HepG2 (cell line): ENCODE data around the gene MYLK3. TPM values are rescaled to one million over a fixed set of nuclear protein-coding genes. Genes with fewer than 3 reads are reported as not detected.

Experiments used
- DPF2 ChIP-seq: sonication (generic); formaldehyde crosslinking; IDR thresholded peaks from 2 replicates; pipeline ENCODE4 v1.4.0; 2020; ENCODE audit warnings: mild to moderate bottlenecking, low read depth, missing genetic modification reagents, borderline replicate concordance
- KDM2A ChIP-seq: sonication (generic); formaldehyde crosslinking; IDR thresholded peaks from 2 replicates; pipeline ENCODE4 v1.4.0; 2020; ENCODE audit warnings: low read depth, missing genetic modification reagents, borderline replicate concordance
- KLF13 ChIP-seq: sonication (generic); formaldehyde crosslinking; IDR thresholded peaks from 2 replicates; pipeline ENCODE4 v1.4.0; 2020; ENCODE audit warnings: mild to moderate bottlenecking, missing genetic modification reagents
- KLF6 ChIP-seq: IDR thresholded peaks from 2 replicates; pipeline ENCODE4 v1.8.0; 2016; ENCODE audit warnings: missing biosample characterization, missing genetic modification reagents
- NR1H2 ChIP-seq: sonication (generic); formaldehyde crosslinking; IDR thresholded peaks from 2 replicates; pipeline ENCODE4 v1.8.1; 2022; ENCODE audit warnings: low read depth, missing genetic modification reagents, borderline replicate concordance
- PRMT3 ChIP-seq: sonication (generic); formaldehyde crosslinking; IDR thresholded peaks from 2 replicates; pipeline ENCODE4 v1.8.1; 2022; ENCODE audit warnings: low read depth, mild to moderate bottlenecking, moderate library complexity, missing genetic modification reagents, borderline replicate concordance
- SOX5 ChIP-seq: IDR thresholded peaks from 2 replicates; pipeline ENCODE4 v1.6.1; 2016; ENCODE audit warnings: borderline replicate concordance
- SOX6 ChIP-seq, 2 experiments: fragments of 450-650 bp in 1 of 2; sonication (generic) in 1 of 2; formaldehyde crosslinking in 1 of 2; IDR thresholded peaks; 2 replicates each; pipeline versions ENCODE4 v1.4.0 to v1.6.1; 2017 to 2020; ENCODE audit warnings: antibody characterized with exemption in 1 of 2, mild to moderate bottlenecking in 1 of 2, missing genetic modification reagents in 1 of 2
- ZNF225 ChIP-seq: sonication (generic); formaldehyde crosslinking; IDR thresholded peaks from 2 replicates; pipeline ENCODE4 v1.4.0; 2020; ENCODE audit warnings: mild to moderate bottlenecking, missing genetic modification reagents
- ZNF331 ChIP-seq: sonication (generic); formaldehyde crosslinking; IDR thresholded peaks from 2 replicates; pipeline ENCODE4 v1.4.0; 2020; ENCODE audit warnings: missing genetic modification reagents
- ZNF484 ChIP-seq: sonication (generic); formaldehyde crosslinking; IDR thresholded peaks from 2 replicates; pipeline ENCODE4 v1.5.1; 2020; ENCODE audit warnings: mild to moderate bottlenecking, low read depth, missing genetic modification reagents, borderline replicate concordance
- ZNF703 ChIP-seq: sonication (generic); formaldehyde crosslinking; IDR thresholded peaks from 2 replicates; pipeline ENCODE4 v1.5.1; 2020; ENCODE audit warnings: missing genetic modification reagents, mild to moderate bottlenecking, moderate library complexity, borderline replicate concordance
- ZNF737 ChIP-seq: sonication (generic); formaldehyde crosslinking; IDR thresholded peaks from 2 replicates; pipeline ENCODE4 v1.5.0; 2020; ENCODE audit warnings: missing genetic modification reagents, mild to moderate bottlenecking, borderline replicate concordance
- polyA plus RNA-seq, 8 experiments: library from polyadenylated mRNA; depleted of rRNA in 3 of 8; stranded (reverse) in 7 of 8; unstranded in 1 of 8; fragments of >200 nt; fragmentation: Illumina TruSeq in 4 of 8; extraction: Trizol in 4 of 8; gene quantifications; 2 replicates each; pipeline versions ENCODE4 v1.2.1 to v1.2.3, GENCODE V29; 2011 to 2016; ENCODE audit warnings: low read depth in 4 of 8, missing spikeins in 1 of 8, mixed read lengths in 1 of 8; ENCODE audit not compliant: insufficient read depth in 1 of 8
- total RNA-seq, 5 experiments: library from RNA; depleted of rRNA; stranded (reverse); fragments of >200 nt; fragmentation: Illumina TruSeq; extraction: Trizol; gene quantifications; 2 replicates each; pipeline ENCODE4 v1.2.3, GENCODE V29; 2016; ENCODE audit warnings: low read depth in 1 of 5
- TF ChIP-seq, protein P1 (sequence below): sonication (generic); formaldehyde crosslinking; IDR thresholded peaks from 2 replicates; pipeline ENCODE4 v1.4.0; 2020; ENCODE audit warnings: missing genetic modification reagents
- TF ChIP-seq, protein P2 (sequence below), 2 experiments: sonication (generic) in 1 of 2; formaldehyde crosslinking in 1 of 2; IDR thresholded peaks; 2 replicates each; pipeline versions ENCODE4 v1.4.0 to v1.6.1; 2018 to 2020; ENCODE audit warnings: missing genetic modification reagents in 2 of 2, borderline replicate concordance in 1 of 2, low read depth in 1 of 2, mild to moderate bottlenecking in 1 of 2, missing biosample characterization in 1 of 2
- TF ChIP-seq, protein P3 (sequence below): sonication (generic); formaldehyde crosslinking; conservative IDR thresholded peaks from 2 replicates; pipeline ENCODE4 v1.4.0; 2020; ENCODE audit warnings: missing genetic modification reagents

MYLK3 gene
- total and polyA plus RNA-seq, 2 of the 13 experiments (the other 11 are each of a cell fraction or from before 2014, with no cell fraction given) = 0.04 to 0.18 TPM

DNA sequence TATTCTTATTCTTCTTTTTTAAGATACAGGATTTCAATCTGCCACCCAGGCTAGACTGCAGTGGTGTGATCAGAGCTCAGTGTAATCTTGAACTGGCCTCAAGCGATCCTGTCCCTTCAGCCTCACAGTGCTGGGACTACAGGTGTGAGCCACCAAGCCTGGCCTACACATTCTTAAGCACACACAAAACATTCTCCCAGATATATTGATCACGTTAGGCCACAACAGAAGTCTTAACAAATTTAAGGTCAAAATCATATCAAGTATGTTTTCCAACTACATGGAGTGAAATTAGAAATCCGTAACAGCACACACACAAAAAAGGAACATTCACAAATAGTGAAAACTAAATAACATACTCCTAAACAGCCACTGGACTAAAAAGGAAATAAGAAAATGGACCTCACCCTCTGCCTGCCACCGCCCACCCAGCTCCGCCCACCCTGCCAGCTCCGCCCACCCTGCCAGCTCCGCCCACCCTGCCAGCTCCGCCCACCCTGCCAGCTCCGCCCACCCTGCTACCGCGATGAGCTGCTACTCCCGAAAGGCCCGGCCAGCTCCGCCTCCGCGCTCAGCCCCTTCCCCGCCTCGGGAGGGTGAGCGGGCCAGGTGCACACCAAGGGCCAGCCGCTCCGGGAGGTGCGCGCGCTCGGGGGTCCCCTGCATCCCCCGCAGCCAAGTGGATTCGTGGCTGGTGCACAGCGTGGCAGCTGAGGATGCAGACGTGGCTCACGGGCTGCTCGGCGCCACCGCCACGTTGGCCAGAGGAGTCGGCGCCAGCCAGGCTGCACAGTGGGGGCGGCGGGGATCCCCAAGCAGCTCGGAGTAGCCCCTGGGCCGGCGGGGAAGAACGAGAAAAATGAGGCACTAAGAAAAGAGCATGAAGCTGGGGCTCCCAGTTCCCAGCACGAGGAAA is 41.6 kb upstream of the MYLK3 start (continued):
- peak; percentile 90; the same call in 1 of the 2 replicates for TF ChIP-seq ZNF225
- TF ChIP-seq SOX6 (IDR thresholded peaks at IDR 0.05) = no peak
- peak; percentile 71 for TF ChIP-seq SOX6 (CRISPR knock-in tag; IDR thresholded peaks at IDR 0.05)
- TF ChIP-seq KLF6 (CRISPR knock-in tag) = peak; percentile 74; the same call in 1 of the 2 replicates
- no peak for TF ChIP-seq ZNF703 (CRISPR knock-in tag)
- no peak for TF ChIP-seq SOX5 (CRISPR knock-in tag)
- no peak for TF ChIP-seq DPF2 (CRISPR knock-in tag)
- TF ChIP-seq ZNF331 (CRISPR knock-in tag) = peak; percentile 79
- TF ChIP-seq, protein P1, sequence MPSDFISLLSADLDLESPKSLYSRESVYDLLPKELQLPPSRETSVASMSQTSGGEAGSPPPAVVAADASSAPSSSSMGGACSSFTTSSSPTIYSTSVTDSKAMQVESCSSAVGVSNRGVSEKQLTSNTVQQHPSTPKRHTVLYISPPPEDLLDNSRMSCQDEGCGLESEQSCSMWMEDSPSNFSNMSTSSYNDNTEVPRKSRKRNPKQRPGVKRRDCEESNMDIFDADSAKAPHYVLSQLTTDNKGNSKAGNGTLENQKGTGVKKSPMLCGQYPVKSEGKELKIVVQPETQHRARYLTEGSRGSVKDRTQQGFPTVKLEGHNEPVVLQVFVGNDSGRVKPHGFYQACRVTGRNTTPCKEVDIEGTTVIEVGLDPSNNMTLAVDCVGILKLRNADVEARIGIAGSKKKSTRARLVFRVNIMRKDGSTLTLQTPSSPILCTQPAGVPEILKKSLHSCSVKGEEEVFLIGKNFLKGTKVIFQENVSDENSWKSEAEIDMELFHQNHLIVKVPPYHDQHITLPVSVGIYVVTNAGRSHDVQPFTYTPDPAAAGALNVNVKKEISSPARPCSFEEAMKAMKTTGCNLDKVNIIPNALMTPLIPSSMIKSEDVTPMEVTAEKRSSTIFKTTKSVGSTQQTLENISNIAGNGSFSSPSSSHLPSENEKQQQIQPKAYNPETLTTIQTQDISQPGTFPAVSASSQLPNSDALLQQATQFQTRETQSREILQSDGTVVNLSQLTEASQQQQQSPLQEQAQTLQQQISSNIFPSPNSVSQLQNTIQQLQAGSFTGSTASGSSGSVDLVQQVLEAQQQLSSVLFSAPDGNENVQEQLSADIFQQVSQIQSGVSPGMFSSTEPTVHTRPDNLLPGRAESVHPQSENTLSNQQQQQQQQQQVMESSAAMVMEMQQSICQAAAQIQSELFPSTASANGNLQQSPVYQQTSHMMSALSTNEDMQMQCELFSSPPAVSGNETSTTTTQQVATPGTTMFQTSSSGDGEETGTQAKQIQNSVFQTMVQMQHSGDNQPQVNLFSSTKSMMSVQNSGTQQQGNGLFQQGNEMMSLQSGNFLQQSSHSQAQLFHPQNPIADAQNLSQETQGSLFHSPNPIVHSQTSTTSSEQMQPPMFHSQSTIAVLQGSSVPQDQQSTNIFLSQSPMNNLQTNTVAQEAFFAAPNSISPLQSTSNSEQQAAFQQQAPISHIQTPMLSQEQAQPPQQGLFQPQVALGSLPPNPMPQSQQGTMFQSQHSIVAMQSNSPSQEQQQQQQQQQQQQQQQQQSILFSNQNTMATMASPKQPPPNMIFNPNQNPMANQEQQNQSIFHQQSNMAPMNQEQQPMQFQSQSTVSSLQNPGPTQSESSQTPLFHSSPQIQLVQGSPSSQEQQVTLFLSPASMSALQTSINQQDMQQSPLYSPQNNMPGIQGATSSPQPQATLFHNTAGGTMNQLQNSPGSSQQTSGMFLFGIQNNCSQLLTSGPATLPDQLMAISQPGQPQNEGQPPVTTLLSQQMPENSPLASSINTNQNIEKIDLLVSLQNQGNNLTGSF = peak; percentile 81
- 0 out of 2 replicates have a peak, but pooled peaks have one; percentile 72 for TF ChIP-seq ZNF484
- TF ChIP-seq, protein P2, sequence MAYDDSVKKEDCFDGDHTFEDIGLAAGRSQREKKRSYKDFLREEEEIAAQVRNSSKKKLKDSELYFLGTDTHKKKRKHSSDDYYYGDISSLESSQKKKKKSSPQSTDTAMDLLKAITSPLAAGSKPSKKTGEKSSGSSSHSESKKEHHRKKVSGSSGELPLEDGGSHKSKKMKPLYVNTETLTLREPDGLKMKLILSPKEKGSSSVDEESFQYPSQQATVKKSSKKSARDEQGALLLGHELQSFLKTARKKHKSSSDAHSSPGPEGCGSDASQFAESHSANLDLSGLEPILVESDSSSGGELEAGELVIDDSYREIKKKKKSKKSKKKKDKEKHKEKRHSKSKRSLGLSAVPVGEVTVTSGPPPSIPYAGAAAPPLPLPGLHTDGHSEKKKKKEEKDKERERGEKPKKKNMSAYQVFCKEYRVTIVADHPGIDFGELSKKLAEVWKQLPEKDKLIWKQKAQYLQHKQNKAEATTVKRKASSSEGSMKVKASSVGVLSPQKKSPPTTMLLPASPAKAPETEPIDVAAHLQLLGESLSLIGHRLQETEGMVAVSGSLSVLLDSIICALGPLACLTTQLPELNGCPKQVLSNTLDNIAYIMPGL (CRISPR knock-in tag; IDR thresholded peaks at IDR 0.05; ENCODE audit: borderline replicate concordance in 1 of 2, low read depth in 1 of 2) = peak; percentile 56 to 80; a peak in 2 of 4 replicates
- TF ChIP-seq KDM2A (CRISPR knock-in tag) = peak; percentile 91
- no peak for TF ChIP-seq ZNF737 (CRISPR knock-in tag)
- peak; percentile 75; the same call in 1 of the 2 replicates for TF ChIP-seq PRMT3 (CRISPR knock-in tag)
- peak; percentile 54; the same call in 1 of the 2 replicates for TF ChIP-seq NR1H2 (CRISPR knock-in tag)
- TF ChIP-seq KLF13 = peak; percentile 82; the same call in 1 of the 2 replicates
- TF ChIP-seq, protein P3, sequence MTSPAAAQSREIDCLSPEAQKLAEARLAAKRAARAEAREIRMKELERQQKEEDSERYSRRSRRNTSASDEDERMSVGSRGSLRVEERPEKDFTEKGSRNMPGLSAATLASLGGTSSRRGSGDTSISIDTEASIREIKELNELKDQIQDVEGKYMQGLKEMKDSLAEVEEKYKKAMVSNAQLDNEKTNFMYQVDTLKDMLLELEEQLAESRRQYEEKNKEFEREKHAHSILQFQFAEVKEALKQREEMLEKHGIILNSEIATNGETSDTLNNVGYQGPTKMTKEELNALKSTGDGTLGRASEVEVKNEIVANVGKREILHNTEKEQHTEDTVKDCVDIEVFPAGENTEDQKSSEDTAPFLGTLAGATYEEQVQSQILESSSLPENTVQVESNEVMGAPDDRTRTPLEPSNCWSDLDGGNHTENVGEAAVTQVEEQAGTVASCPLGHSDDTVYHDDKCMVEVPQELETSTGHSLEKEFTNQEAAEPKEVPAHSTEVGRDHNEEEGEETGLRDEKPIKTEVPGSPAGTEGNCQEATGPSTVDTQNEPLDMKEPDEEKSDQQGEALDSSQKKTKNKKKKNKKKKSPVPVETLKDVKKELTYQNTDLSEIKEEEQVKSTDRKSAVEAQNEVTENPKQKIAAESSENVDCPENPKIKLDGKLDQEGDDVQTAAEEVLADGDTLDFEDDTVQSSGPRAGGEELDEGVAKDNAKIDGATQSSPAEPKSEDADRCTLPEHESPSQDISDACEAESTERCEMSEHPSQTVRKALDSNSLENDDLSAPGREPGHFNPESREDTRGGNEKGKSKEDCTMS (CRISPR knock-in tag) = 0 out of 2 replicates have a peak, but pooled peaks have one; percentile 35
